Upper lobe of right lung (tissue), 1 donor: ENCODE data around the gene SGCB. TPM values are rescaled to one million over a fixed set of nuclear protein-coding genes. Genes with fewer than 3 reads are reported as not detected.

ENCODE experiments used
- ATAC-seq: fragments of 200-7000 bp; cut with Tn5 transposase; one replicate; pipeline ENCODE4 v1.9.1; 2020; ENCODE audit warnings: mild to moderate bottlenecking, moderate library complexity
- DNase-seq: peaks from one replicate; pipeline ENCODE4 v3.0.0-alpha.2; 2020
- H3K27ac ChIP-seq: fragments of 200-600 bp; one replicate; pipeline ENCODE4 v1.8.0; 2022
- H3K27me3 ChIP-seq: fragments of 200-600 bp; one replicate; pipeline ENCODE4 v1.8.0; 2022; ENCODE audit warnings: mild to moderate bottlenecking
- H3K36me3 ChIP-seq: fragments of 200-600 bp; one replicate; pipeline ENCODE4 v1.8.0; 2022
- H3K4me1 ChIP-seq: fragments of 200-600 bp; one replicate; pipeline ENCODE4 v1.8.0; 2022
- H3K4me3 ChIP-seq: fragments of 200-600 bp; one replicate; pipeline ENCODE4 v1.8.0; 2022; ENCODE audit warnings: mild to moderate bottlenecking
- H3K9me3 ChIP-seq: fragments of 200-600 bp; one replicate; pipeline ENCODE4 v1.8.0; 2022
- CTCF ChIP-seq: fragments of 200-600 bp; IDR thresholded peaks from one replicate; pipeline ENCODE4 v1.8.0; 2022; ENCODE audit warnings: antibody characterized with exemption
- intact Hi-C: fragments of 100-400 bp; cut with DNase I; formaldehyde crosslinking; loops from one replicate; pipeline ENCODE4 v1.11.0; 2022
- total RNA-seq: library from RNA; stranded (reverse); fragmentation: NEBNext Ultra II Directional; extraction: Animal tissue kit (Norgen Biotek cat#: 25700); gene quantifications from one replicate; pipeline ENCODE4 v1.2.1, GENCODE V29; 2021
- donor health status: DM: no; HTN: yes; CAD: no; lungs with severe emphysema.

The SGCB gene
- total RNA-seq, 1 donor from 2014 or later, result 37.1 TPM

- no peak for DNase-seq
- Histone ChIP-seq H3K27ac (no peak within 1 kb of the TSS), H3K4me1 (no peaks in the 10 kb centered on the region), H3K4me3 (no peak within 1 kb of the TSS), H3K27me3 (no peaks in the 10 kb centered on the region), H3K36me3 (peaks cover 7% of the 10 kb centered on the region), H3K9me3 (no peaks in the 10 kb centered on the region)
- no peak for TF ChIP-seq CTCF
- ATAC-seq, result no peak
- intact Hi-C loops, result no loop called here
These were observed 18.0 kb downstream of the SGCB start, which contains the start of gene LRRC66 for GRCh38 chr4:52019936-52020657. Gene LRRC66, minus strand, starts transcription at chr4:52020363. Its CDS starts 2,750 bp downstream, at chr4:52017613.

GRCh38 chr4:52017814-52018213, 20.3 kb downstream of the SGCB start:
- no peak for ATAC-seq
- Histone ChIP-seq H3K36me3 (no peaks in the 10 kb centered on the region), H3K4me3 (no peak overlapping the region), H3K4me1 (no peaks in the 10 kb centered on the region), H3K27me3 (no peaks in the 10 kb centered on the region), H3K9me3 (no peaks in the 10 kb centered on the region), H3K27ac (no peak overlapping the region)
- DNase-seq, result no peak
- TF ChIP-seq CTCF, result no peak
- intact Hi-C loops, result no loop called here

GRCh38 chr4:52016981-52017380, 21.1 kb downstream of the SGCB start:
- TF ChIP-seq CTCF, result no peak
- H3K4me3 ChIP-seq, result no peak overlapping the region
- no peaks in the 10 kb centered on the region for H3K4me1 ChIP-seq
- no peaks in the 10 kb centered on the region for H3K27me3 ChIP-seq
- no peaks in the 10 kb centered on the region for H3K9me3 ChIP-seq
- DNase-seq (no peak), ATAC-seq (no peak)
- no peak overlapping the region for H3K27ac ChIP-seq
- no peaks in the 10 kb centered on the region for H3K36me3 ChIP-seq
- intact Hi-C loops, result no loop called here

- no peaks in the 10 kb centered on the region for H3K9me3 ChIP-seq
- DNase-seq (no peak), ATAC-seq (no peak)
- intact Hi-C loops, result no loop called here
- H3K4me1 ChIP-seq, result no peaks in the 10 kb centered on the region
- TF ChIP-seq CTCF, result no peak
- H3K36me3 ChIP-seq, result no peaks in the 10 kb centered on the region
- no peaks in the 10 kb centered on the region for H3K27me3 ChIP-seq
- H3K4me3 ChIP-seq, result no peak overlapping the region
- no peak overlapping the region for H3K27ac ChIP-seq
These were observed 22.7 kb downstream of the SGCB start for GRCh38 chr4:52015366-52015765.

- Histone ChIP-seq H3K27me3 (no peaks in the 10 kb centered on the region), H3K4me3 (no peak overlapping the region), H3K9me3 (no peaks in the 10 kb centered on the region), H3K27ac (no peak overlapping the region), H3K4me1 (no peaks in the 10 kb centered on the region), H3K36me3 (no peaks in the 10 kb centered on the region)
- intact Hi-C loops, result no loop called here
- no peak for TF ChIP-seq CTCF
- peak; percentile 46 for ATAC-seq
- DNase-seq, result no peak
These were observed 23.2 kb downstream of the SGCB start for GRCh38 chr4:52014903-52015302.
